Measurements from ENCODE around the gene ZFHX3.

The ZFHX3 gene

DNA sequence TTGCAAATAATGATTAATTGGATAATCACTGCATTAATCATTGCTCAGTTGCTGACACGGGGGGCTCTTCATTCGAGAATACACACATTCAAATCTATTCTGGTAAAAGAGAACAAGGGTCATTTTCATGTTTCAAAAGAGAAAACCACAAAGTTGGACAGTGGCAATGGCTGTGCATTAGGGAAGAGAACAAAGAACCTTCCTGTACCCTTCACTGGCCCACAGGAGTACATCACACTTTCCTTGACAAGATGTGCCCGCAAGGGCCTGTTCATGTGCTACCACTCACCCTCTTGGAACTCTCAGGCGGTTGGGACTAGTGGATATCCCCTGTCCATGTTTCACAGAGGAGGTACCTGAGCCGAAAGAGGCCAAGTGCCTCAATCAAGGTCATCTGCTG, 223.2 kb downstream of the ZFHX3 start:
- DNase-seq (ENCODE audit: low read depth): no peak

GRCh38 chr16:72824027-72824426, 223.9 kb downstream of the ZFHX3 start:
- DNase-seq (ENCODE audit: low read depth): no peak

- DNase-seq (ENCODE audit: low read depth): no peak
Measured at GRCh38 chr16:72821185-72821950, 226.6 kb downstream of the ZFHX3 start.

DNA sequence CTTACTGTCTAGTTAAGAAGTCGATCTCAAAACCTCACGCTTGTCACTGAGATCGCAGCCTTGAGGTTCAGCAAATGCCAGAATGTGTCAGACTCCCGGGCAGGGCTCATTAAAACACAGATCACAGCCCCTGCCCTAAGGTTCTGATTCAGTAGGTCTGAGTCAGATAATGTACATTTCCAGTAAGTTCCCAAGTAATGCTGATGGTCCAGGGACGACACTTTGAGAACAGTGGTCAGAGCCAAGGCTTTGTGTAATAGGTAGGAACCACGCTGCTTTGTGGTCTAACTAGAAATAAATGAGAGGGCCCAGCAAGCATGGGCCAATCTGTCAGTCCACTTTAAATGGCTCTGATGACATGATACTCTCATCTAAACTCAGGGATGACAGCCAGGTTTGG, 228.6 kb downstream of the ZFHX3 start:
- no peak for DNase-seq (ENCODE audit: low read depth)

DNA sequence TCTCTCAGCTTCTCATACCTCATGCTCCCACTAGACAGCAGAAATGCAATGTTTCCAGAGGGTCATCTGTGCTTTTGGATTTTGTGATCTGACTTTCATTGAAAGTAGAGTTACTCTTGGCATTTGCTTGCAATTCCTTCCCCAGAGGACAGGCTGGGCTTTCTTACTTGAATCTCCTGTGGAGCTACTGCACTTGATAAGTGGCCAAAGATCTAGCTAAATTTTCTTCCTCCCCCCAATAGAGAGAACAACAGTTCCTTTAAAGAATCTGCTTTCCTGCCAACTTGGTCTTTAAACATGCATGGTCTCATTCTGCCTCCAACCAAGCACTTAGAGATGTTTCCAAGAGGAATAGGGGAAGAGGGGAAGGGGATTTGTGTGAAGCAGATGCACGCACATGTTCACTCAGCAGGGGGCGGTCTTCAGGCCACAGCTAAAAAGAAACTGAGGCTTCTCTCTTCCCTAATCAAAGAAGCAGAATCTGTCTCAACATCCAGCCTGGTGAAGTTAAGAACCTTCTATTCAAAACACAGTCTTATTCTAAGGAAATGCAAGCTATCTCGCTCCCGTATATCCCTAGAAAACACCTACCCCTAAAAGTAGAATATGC, 229.6 kb downstream of the ZFHX3 start:
- no peak for DNase-seq (ENCODE audit: low read depth)

DNA sequence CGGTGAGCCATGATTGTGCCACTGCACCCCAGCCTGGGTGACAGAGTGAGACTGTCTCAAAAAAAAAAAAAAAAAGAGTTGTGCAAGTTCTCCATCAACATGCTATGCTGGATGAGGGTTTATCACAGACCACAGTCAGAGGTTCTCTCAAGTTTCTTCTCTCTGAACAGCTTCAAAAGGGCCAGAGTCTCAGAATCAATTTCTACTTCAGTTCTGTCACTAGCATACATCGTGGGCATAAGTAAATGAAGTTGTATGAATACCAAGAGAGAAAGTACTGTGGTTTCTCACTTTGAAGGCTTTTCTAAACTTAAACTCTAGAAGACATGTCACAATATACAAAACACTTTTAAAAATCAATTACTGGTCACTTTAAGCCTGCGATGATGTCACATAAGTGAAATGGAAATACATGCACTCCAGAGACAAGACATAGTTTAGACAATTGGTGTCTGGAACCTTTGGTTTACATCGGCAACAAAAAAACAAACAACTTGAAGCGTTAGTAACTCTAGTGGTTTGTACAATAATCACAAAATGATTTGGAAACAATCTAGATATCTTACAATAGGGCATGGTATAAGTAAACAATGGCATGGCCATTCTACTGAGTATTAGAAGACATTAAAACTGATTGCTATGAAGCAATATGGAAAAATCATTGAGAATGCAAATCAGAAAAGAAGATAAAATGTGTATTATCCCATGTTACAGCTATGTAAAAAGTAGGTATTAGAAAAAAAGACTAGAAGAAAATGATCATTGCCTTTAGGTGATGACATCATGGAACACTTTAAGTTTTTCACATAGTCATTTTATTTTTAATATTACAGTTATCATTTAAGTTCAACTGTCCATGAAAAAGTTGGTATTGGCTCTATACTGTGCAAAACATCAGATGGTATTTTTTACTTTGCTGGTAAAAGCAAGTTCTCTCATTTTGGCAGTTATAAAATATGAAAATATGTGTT, 232.3 kb downstream of the ZFHX3 start:
- no peak for DNase-seq (ENCODE audit: low read depth)

GRCh38 chr16:72814226-72814625, 233.7 kb downstream of the ZFHX3 start:
- no peak for DNase-seq (ENCODE audit: low read depth)

GRCh38 chr16:72812672-72813071, 235.3 kb downstream of the ZFHX3 start:
- DNase-seq (ENCODE audit: low read depth): no peak

DNA sequence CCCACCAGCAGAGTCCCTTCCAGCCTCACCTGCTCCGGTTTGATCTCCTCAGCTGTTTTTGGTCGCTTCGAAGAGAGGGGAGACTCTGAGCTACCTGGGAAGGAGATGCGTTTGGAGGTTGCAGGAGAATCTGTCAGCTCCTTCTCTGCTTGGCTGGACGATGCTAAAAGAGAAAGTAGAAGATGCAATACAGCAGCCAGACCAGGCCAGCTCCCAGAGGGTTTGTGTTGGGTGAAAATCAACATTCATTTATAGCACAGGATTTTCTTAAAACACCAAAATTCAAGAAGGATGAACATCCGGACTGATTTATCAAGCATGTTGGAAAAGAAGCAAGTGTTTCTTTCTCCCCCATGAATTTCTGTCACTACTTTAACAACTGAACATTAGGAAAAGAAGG, 236.1 kb downstream of the ZFHX3 start:
- DNase-seq (ENCODE audit: low read depth): no peak

DNA sequence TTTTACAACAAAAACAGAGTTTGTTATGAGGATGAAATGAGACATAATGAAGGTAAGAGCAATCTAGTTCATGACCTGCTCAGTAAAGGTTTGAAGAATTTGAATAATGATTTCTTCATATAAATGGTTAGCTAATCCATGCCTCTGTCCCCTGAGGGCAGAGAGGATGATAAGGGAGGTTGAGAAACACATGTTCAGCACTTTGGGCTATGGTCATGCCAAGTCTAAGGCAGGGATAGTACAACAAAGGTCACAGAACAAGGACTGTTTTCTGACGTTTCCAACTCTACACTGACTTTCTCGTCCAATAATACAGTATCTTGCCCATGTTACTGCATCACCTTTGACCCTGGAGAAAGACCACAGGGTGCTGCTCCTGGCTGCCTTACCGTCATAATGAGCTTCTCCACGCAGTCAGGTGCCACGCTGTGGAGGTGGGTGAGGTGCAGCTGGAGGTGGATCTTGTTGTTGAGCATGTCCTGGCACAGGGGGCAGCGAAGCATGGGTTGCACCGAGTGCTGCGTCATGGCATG, 236.7 kb downstream of the ZFHX3 start:
- DNase-seq (ENCODE audit: low read depth): no peak

DNA sequence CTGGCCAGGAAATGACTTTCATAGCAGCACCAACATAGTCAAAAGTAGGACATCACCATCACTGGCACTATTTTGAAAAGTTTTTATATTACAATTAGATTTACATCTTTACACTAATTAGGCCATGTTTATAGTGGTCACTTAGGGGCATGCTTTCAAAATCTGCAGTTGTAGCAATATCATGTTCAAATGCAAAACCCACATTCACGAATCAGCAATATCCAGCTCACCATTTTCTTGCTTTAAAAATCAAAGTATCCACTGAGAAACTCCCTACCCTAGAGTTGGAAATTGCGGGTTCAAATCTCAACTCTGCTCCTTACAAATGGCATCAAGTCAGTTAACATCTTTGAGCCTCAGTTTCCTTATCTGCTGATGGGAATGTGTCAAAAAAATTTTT, 237.4 kb downstream of the ZFHX3 start:
- DNase-seq (ENCODE audit: low read depth): no peak

- no peak for DNase-seq (ENCODE audit: low read depth)
Measured at GRCh38 chr16:72809446-72809845, 238.5 kb downstream of the ZFHX3 start.

GRCh38 chr16:72808754-72809153, 239.2 kb downstream of the ZFHX3 start:
- no peak for DNase-seq (ENCODE audit: low read depth)

DNA sequence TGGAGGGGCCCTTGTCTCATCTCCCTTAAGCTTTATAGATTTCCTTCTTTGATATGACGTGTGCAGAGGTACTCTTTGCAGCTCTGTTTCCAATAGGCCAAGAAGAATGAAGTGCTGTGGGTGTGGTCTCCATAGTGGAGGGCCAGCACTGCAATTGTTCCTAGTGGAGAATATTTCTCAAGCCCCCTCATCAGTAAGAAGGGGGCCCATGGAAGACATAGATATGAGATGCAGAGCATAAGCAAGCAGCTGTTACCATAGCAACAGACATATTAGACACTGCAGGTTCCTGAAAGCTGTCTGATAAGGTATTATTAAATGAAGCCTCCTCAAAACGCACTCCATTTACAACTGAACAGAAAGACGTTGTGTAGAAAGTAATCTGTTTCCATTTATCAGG, 240.7 kb downstream of the ZFHX3 start:
- no peak for DNase-seq (ENCODE audit: low read depth)

DNA sequence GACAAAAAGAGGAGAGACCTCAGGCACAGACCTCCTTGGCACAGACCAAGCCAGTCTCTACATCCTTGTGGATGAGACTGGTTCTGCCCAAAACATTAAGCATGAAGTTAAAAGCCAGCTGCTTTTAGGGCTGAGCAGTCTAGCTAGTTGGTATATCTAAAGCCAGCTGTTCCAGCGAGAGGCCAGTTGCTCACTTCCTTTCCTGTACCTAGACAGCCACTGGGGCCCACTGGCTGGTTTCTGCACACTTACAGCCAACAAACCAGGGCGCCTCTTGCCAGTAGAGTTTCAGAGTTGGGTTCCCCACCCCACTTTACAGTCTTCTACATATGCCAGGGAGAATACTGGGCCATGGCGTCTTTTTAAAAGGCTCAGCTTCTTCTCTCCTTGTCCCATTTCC, 242.4 kb downstream of the ZFHX3 start:
- no peak for DNase-seq (ENCODE audit: low read depth)

- DNase-seq (ENCODE audit: low read depth): no peak
Measured at GRCh38 chr16:72800524-72801161, 247.3 kb downstream of the ZFHX3 start.

DNA sequence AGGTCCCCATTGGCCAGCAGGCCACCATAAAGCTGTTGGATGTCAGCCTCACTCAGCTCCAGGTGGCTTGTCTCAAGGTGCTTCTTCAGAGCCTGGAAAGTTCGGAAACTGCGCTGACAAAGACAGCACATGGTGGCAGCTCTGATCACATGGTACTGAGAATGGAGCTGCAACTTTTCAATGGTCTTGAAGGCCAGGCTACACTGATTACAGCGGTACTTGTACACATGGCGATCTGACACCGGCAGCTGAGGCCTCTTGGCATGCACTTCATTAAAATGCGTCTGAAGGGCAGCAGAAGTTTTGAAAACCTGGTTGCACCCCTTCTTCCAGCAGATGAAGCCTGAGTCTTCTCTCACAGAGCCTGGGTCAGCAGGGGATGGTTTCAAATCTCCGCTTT, 249.7 kb downstream of the ZFHX3 start:
- no peak for DNase-seq (ENCODE audit: low read depth)

GRCh38 chr16:72797621-72798020, 250.3 kb downstream of the ZFHX3 start:
- DNase-seq (ENCODE audit: low read depth): no peak

GRCh38 chr16:72796222-72796621, 251.7 kb downstream of the ZFHX3 start:
- DNase-seq (ENCODE audit: low read depth): no peak

- DNase-seq (ENCODE audit: low read depth): no peak
Measured at GRCh38 chr16:72794986-72795385, 252.9 kb downstream of the ZFHX3 start.

DNA sequence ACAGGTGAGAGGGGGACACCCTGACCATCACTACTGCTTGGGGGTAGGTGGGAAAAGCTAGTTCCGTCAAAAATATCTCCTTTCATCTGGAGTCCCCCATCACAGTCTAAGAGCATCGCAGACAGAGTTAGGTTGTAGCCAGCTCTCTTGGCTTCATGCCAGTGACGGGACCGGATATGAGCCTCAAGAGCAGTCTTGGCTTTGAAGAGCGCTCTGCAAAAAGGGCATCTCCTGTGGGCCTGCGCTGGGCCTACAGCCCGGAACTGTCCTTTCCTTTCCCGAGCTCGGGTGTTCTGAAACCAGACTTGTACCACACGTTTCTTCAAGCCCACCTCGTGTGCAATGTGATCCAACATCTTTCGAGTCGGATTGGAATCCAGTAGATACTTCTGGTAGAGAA, 253.6 kb downstream of the ZFHX3 start:
- DNase-seq (ENCODE audit: low read depth): no peak

- no peak for DNase-seq (ENCODE audit: low read depth)
Measured at GRCh38 chr16:72793716-72794115, 254.2 kb downstream of the ZFHX3 start.

Data from stimulated activated CD8-positive, alpha-beta memory T cell treated with anti-CD3 and anti-CD28 coated beads, Interleukin-15, amount 100 ng/mL, for 24 hours (primary cell).